ENCODE data around the gene NUP58. TPM values are rescaled to one million over a fixed set of nuclear protein-coding genes. Genes with fewer than 3 reads are reported as not detected.

Gene NUP58
- total and polyA plus RNA-seq, 9 of the 15 experiments (the other 6 are each of a cell fraction or from before 2014, with no cell fraction given): 12.5 to 98.0 (median 42.6) TPM

GRCh38 chr13:25295701-25296100 lies 5.7 kb upstream of the NUP58 start (continued):
- TF ChIP-seq ETV6 (IDR thresholded peaks at IDR 0.05; ENCODE audit: borderline replicate concordance in 1 of 2, low read depth in 2 of 2, low read length in 1 of 2) (no peak), ETV6 (CRISPR knock-in tag; IDR thresholded peaks at IDR 0.05; ENCODE audit: borderline replicate concordance) (no peak), ZNF12 (CRISPR knock-in tag; IDR thresholded peaks at IDR 0.05) (no peak), ESRRA (IDR thresholded peaks at IDR 0.05; ENCODE audit: borderline replicate concordance, low read depth) (no peak), GTF2E2 (tag; IDR thresholded peaks at IDR 0.05) (no peak)

- 0 out of 2 replicates have a peak, but pooled peaks cover 5% of the 10 kb centered on the region for H4K20me1 ChIP-seq (replicated peaks; ENCODE audit: control insufficient read depth, insufficient read depth, low read length)
- H3K79me2 ChIP-seq (ENCODE audit: control insufficient read depth, insufficient read depth, low read length): peaks cover 46% of the 10 kb centered on the region
- peaks cover 4% of the 10 kb centered on the region; the same call in 1 of the 2 replicates for H3K9me3 ChIP-seq (replicated peaks; ENCODE audit: control insufficient read depth, insufficient read depth, low read depth, low read length)
- H3K27me3 ChIP-seq (ENCODE audit: control insufficient read depth in 2 of 2, insufficient read depth in 2 of 2, low read length in 2 of 2): no peaks in the 10 kb centered on the region
- 0 out of 2 replicates have a peak, but pooled peaks have one; percentile 50 for TF ChIP-seq THRAP3 (IDR thresholded peaks at IDR 0.05; ENCODE audit: borderline replicate concordance)
- TF ChIP-seq MLLT1 (IDR thresholded peaks at IDR 0.05): peak in 1 of 2 experiments; percentile 80; a peak in 2 of 4 replicates
- TF ChIP-seq, protein P1, sequence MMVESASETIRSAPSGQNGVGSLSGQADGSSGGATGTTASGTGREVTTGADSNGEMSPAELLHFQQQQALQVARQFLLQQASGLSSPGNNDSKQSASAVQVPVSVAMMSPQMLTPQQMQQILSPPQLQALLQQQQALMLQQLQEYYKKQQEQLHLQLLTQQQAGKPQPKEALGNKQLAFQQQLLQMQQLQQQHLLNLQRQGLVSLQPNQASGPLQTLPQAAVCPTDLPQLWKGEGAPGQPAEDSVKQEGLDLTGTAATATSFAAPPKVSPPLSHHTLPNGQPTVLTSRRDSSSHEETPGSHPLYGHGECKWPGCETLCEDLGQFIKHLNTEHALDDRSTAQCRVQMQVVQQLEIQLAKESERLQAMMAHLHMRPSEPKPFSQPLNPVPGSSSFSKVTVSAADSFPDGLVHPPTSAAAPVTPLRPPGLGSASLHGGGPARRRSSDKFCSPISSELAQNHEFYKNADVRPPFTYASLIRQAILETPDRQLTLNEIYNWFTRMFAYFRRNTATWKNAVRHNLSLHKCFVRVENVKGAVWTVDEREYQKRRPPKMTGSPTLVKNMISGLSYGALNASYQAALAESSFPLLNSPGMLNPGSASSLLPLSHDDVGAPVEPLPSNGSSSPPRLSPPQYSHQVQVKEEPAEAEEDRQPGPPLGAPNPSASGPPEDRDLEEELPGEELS (CRISPR knock-in tag; IDR thresholded peaks at IDR 0.05; ENCODE audit: borderline replicate concordance): no peak
- TF ChIP-seq MCM2 (IDR thresholded peaks at IDR 0.05; ENCODE audit: low read depth): no peak
- TF ChIP-seq ZC3H8 (IDR thresholded peaks at IDR 0.05): no peak
- peak; percentile 23; the same call in 1 of the 2 replicates for TF ChIP-seq FOXJ2 (tag; IDR thresholded peaks at IDR 0.05)
- no peak for TF ChIP-seq POLR2AphosphoS2 (IDR thresholded peaks at IDR 0.05; ENCODE audit: low read length)
- TF ChIP-seq ZBTB33 (CRISPR knock-in tag; IDR thresholded peaks at IDR 0.05): peak; percentile 23; the same call in 1 of the 2 replicates
- H2AFZ ChIP-seq (ENCODE audit: low read depth, low read length): peak overlapping the region; percentile 93
- no TSS peak for BruUV-seq (replicated peaks)
- H3K4me3 ChIP-seq: peak overlapping the region; percentile 79; the same call in 1 of the 2 replicates
- WGBS (ENCODE audit: insufficient coverage, low coverage, missing lambda C conversion rate): 97% methylated on average over 8 of the region's 33 CpGs
- peak overlapping the region; percentile 86 for H3K4me2 ChIP-seq (ENCODE audit: insufficient read depth, low read length)
- no peak for DNase-seq (ENCODE audit: extremely low read depth in 1 of 4, low spot score in 3 of 4)
- no peak for ATAC-seq
- H3K36me3 ChIP-seq (ENCODE audit: control insufficient read depth, insufficient read depth, low read length): peaks cover 31% of the 10 kb centered on the region
- H3K4me1 ChIP-seq (replicated peaks in 1 of 2; ENCODE audit: control insufficient read depth in 2 of 2, insufficient read depth in 2 of 2, low read length in 2 of 2): peaks cover 0 to 6% of the 10 kb centered on the region in 2 experiments; a peak in 3 of 5 replicates
- H3K27ac ChIP-seq (ENCODE audit: extremely low read depth, low read depth, low read length): peak overlapping the region; percentile 93
- in situ Hi-C loops (cut with MboI): no loop called here
- intact Hi-C loops (cut with micrococcal nuclease): loop anchor here (10.0 kb wide), 1 partner anchor 74 kb away; the partner anchor contains the start of gene ATP8A2
- FAIRE-seq: no peak
- H3K9ac ChIP-seq (ENCODE audit: insufficient read depth in 1 of 2, low read depth in 2 of 2, low read length in 2 of 2): no peak overlapping the region
- ChIA-PET CTCF (ENCODE audit: low intra/inter-chr PET ratio) (no interaction called here), POLR2A (interaction anchor here (1.1 to 1.3 kb wide), 2 partner anchors 49 to 79 kb away, joined by 3 to 4 read pairs; no protein-coding TSS in a partner anchor)
- no peaks in the 10 kb centered on the region for H3K9me1 ChIP-seq (ENCODE audit: control insufficient read depth, insufficient read depth, low read length)
Observed at GRCh38 chr13:25300861-25301346, 521 bp upstream of the NUP58 start.
